PC-3 (cell line): Measurements from ENCODE around the gene LDHAL6B. TPM values are rescaled to one million over a fixed set of nuclear protein-coding genes. Genes with fewer than 3 reads are reported as not detected.

ENCODE experiments used
- ATAC-seq: fragments of 200-7000 bp; cut with Tn5 transposase; 2 replicates; pipeline ENCODE4 v1.9.1; 2020; ENCODE audit warnings: mild to moderate bottlenecking, moderate library complexity
- BruUV-seq: library from RNA; stranded (reverse); fragments of 400-500 nt; replicated peaks from 2 replicates; lab custom pipeline; 2021; lab: Mats Ljungman, UMichigan
- CTCF ChIA-PET: fragments of 300-600 bp; sonication (Branson Sonifier 250); formaldehyde crosslinking; loops from one replicate; lab custom pipeline; 2022; ENCODE audit warnings: antibody characterized with exemption; lab: Charles Lee
- POLR2A ChIA-PET: fragments of 300-600 bp; sonication (Branson Sonifier 250); formaldehyde crosslinking; loops from one replicate; lab custom pipeline; 2022; ENCODE audit warnings: antibody characterized with exemption; ENCODE audit not compliant: unreplicated experiment; lab: Charles Lee
- DNase-seq: peaks from one replicate; pipeline ENCODE4 v3.0.0-alpha.2; 2015
- H2AFZ ChIP-seq: fragments of 300-600 bp; sonication (generic); 2 replicates; pipeline ENCODE4 v1.6.0; 2016; ENCODE audit warnings: antibody characterized with exemption, low read length
- H3F3A ChIP-seq: fragments of 300-600 bp; sonication (generic); one replicate; pipeline ENCODE4 v1.6.0; 2017; ENCODE audit warnings: antibody characterized with exemption, low read length, control low read depth, mild to moderate bottlenecking; ENCODE audit not compliant: unreplicated experiment
- H3K27ac ChIP-seq: fragments of 300-600 bp; sonication (generic); 2 replicates; pipeline ENCODE4 v1.5.1; 2016; ENCODE audit warnings: mild to moderate bottlenecking, low read length
- H3K27me3 ChIP-seq: fragments of 300-600 bp; sonication (generic); 2 replicates; pipeline ENCODE4 v1.6.1; 2016; ENCODE audit warnings: low read length, mixed read lengths
- H3K36me3 ChIP-seq: fragments of 300-600 bp; sonication (generic); 2 replicates; pipeline ENCODE4 v1.6.1; 2016; ENCODE audit warnings: low read depth, mixed run types, low read length, mixed read lengths
- H3K4me1 ChIP-seq: fragments of 300-600 bp; sonication (generic); 2 replicates; pipeline ENCODE4 v1.5.1; 2016; ENCODE audit warnings: low read length; ENCODE audit not compliant: insufficient read depth
- H3K4me2 ChIP-seq: fragments of 300-600 bp; sonication (generic); 2 replicates; pipeline ENCODE4 v1.6.0; 2016; ENCODE audit warnings: low read length
- H3K4me3 ChIP-seq: fragments of 300-600 bp; sonication (generic); 2 replicates; pipeline ENCODE4 v1.5.1; 2016; ENCODE audit warnings: mild to moderate bottlenecking, low read length, mixed read lengths
- H3K79me2 ChIP-seq: fragments of 300-600 bp; sonication (generic); 2 replicates; pipeline ENCODE4 v1.6.1; 2017; ENCODE audit warnings: low read length, mixed read lengths
- H3K9ac ChIP-seq: fragments of 300-600 bp; sonication (generic); 2 replicates; pipeline ENCODE4 v1.6.0; 2016; ENCODE audit warnings: mild to moderate bottlenecking, low read length
- H3K9me2 ChIP-seq: fragments of 300-600 bp; sonication (generic); replicated peaks from 2 replicates; pipeline ENCODE4 v1.6.1; 2016; ENCODE audit warnings: mixed run types, low read length, mixed read lengths
- H3K9me3 ChIP-seq: fragments of 300-600 bp; sonication (generic); 2 replicates; pipeline ENCODE4 v1.6.1; 2016; ENCODE audit warnings: low read length, mixed read lengths
- H4K20me1 ChIP-seq: fragments of 300-600 bp; sonication (generic); 2 replicates; pipeline ENCODE4 v1.6.1; 2016; ENCODE audit warnings: low read length, mixed read lengths
- EZH2 ChIP-seq: fragments of 300-600 bp; sonication (generic); IDR thresholded peaks from one replicate; pipeline ENCODE4 v1.6.1; 2017; ENCODE audit warnings: antibody characterized with exemption, mild to moderate bottlenecking, low read length; ENCODE audit not compliant: unreplicated experiment
- EZH2phosphoT487 ChIP-seq: fragments of 300-600 bp; sonication (generic); IDR thresholded peaks from 2 replicates; pipeline ENCODE4 v1.6.1; 2018; ENCODE audit warnings: mild to moderate bottlenecking, antibody characterized with exemption, low read length, borderline replicate concordance
- intact Hi-C: fragments of 100-400 bp; cut with micrococcal nuclease; formaldehyde crosslinking; loops from 2 replicates; pipeline ENCODE4 v1.9.0; 2023
- total RNA-seq: library from RNA; depleted of rRNA; stranded (reverse); fragments of >200 nt; gene quantifications from 2 replicates; pipeline ENCODE4 v1.2.3, GENCODE V29; 2014
- TF ChIP-seq, protein P1 (sequence below): fragments of 300-600 bp; sonication (generic); conservative IDR thresholded peaks from 2 replicates; pipeline ENCODE4 v1.5.1; 2017; ENCODE audit warnings: antibody characterized with exemption, low read depth, mild to moderate bottlenecking, low read length

The LDHAL6B gene
- total RNA-seq, 1 experiment from 2014 or later: not detected

DNA sequence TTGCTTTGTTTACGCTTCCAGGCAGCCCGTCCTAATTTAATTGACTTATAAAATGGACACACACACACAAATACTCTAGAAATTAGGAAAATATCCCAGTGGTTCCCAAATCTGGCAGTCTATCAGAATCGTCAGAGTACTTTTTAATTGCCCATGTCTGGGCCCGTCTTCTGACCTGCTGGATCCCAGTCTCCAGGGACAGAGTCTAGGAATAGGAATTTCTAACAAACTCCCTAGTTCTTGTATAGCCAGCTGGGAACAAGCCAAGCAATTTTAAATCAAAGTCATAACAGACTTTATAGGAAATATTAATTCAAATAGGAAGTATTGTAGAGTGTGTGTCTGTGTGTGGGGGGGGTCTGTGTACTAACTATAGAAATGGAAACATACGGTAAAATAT, 33.4 kb downstream of the LDHAL6B start:
- CTCF ChIA-PET: no interaction called here
- POLR2A ChIA-PET: no interaction called here
- no TSS peak for BruUV-seq

DNA sequence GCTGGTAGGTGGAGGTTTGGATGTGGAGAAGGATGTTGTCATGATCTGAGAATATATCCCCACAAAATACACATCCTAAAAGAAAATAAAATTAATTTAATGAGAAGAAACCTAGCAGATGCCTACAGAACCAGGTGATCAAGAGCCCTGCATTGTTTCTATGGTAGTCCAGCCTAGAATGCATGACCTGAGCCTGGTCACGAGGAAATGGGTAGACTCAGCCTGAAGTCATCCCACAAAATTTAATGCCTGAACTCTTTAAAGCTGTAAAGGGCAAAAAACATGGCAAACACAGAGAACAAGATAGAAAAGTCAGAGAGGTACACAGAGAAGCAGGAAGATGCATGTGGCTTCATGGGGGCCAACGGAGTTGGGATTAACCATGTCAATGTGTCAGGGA, 36.0 kb downstream of the LDHAL6B start:
- Histone ChIP-seq H3K4me3 (no peak overlapping the region), H4K20me1 (no peaks in the 10 kb centered on the region), H2AFZ (no peak overlapping the region), H3K27ac (no peak overlapping the region), H3K9ac (no peak overlapping the region), H3K9me2 (no peaks in the 10 kb centered on the region), H3K27me3 (no peaks in the 10 kb centered on the region), H3K4me2 (no peak overlapping the region), H3F3A (no peaks in the 10 kb centered on the region), H3K79me2 (0 out of 2 replicates have a peak, but pooled peaks cover 5% of the 10 kb centered on the region), H3K9me3 (no peaks in the 10 kb centered on the region), H3K4me1 (0 out of 2 replicates have a peak, but pooled peaks cover 10% of the 10 kb centered on the region), H3K36me3 (peaks cover 3% of the 10 kb centered on the region; the same call in 1 of the 2 replicates)
- DNase-seq: peak; percentile 27
- CTCF ChIA-PET: no interaction called here
- intact Hi-C loops: loop anchor here (10.0 kb wide), 2 partner anchors 68 to 132 kb away; partner anchors contain the start of gene MYO1E
- TF ChIP-seq, protein P1, sequence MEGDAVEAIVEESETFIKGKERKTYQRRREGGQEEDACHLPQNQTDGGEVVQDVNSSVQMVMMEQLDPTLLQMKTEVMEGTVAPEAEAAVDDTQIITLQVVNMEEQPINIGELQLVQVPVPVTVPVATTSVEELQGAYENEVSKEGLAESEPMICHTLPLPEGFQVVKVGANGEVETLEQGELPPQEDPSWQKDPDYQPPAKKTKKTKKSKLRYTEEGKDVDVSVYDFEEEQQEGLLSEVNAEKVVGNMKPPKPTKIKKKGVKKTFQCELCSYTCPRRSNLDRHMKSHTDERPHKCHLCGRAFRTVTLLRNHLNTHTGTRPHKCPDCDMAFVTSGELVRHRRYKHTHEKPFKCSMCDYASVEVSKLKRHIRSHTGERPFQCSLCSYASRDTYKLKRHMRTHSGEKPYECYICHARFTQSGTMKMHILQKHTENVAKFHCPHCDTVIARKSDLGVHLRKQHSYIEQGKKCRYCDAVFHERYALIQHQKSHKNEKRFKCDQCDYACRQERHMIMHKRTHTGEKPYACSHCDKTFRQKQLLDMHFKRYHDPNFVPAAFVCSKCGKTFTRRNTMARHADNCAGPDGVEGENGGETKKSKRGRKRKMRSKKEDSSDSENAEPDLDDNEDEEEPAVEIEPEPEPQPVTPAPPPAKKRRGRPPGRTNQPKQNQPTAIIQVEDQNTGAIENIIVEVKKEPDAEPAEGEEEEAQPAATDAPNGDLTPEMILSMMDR: no peak
- TF ChIP-seq EZH2: no peak
- TF ChIP-seq EZH2phosphoT487: no peak
- no TSS peak for BruUV-seq
- POLR2A ChIA-PET: no interaction called here
- ATAC-seq: peak; percentile 45; the same call in 1 of the 2 replicates

More for the DNA sequence above, 33.4 kb downstream of the LDHAL6B start:
- Histone ChIP-seq H3K27ac (no peak overlapping the region), H3K9ac (no peak overlapping the region), H3K4me3 (no peak overlapping the region), H4K20me1 (no peaks in the 10 kb centered on the region), H2AFZ (no peak overlapping the region), H3K4me2 (no peak overlapping the region), H3K79me2 (peaks cover 14% of the 10 kb centered on the region), H3F3A (no peaks in the 10 kb centered on the region), H3K4me1 (0 out of 2 replicates have a peak, but pooled peaks cover 4% of the 10 kb centered on the region), H3K27me3 (no peaks in the 10 kb centered on the region), H3K9me3 (no peaks in the 10 kb centered on the region), H3K9me2 (no peaks in the 10 kb centered on the region), H3K36me3 (peaks cover 3% of the 10 kb centered on the region; the same call in 1 of the 2 replicates)
- TF ChIP-seq EZH2phosphoT487 (no peak), EZH2 (no peak)
- TF ChIP-seq, protein P1: no peak
- DNase-seq (no peak), ATAC-seq (no peak)
- intact Hi-C loops: loop anchor here (10.0 kb wide), 2 partner anchors 65 to 135 kb away; partner anchors contain the start of gene MYO1E

DNA sequence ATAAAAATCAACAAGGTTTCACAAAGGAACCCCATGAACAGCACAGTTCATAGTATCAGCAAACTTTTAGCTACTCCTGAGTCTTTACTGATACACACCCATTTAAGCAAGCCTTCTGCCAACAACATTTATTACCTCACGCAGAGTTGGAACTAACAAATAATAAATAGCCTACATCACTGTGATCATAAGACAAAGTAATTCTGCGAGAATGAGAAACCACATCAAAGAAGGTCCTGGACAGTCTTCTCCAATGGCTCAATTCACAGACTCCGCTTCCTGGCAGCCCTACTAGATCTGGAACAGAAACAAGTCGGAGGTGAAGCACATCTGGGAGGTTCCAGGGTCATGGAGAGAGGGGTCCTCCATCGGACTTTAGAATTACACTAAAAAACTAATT, 37.0 kb downstream of the LDHAL6B start:
- Histone ChIP-seq H3K79me2 (0 out of 2 replicates have a peak, but pooled peaks cover 3% of the 10 kb centered on the region), H2AFZ (no peak overlapping the region), H3K36me3 (peaks cover 3% of the 10 kb centered on the region; the same call in 1 of the 2 replicates), H3K9ac (no peak overlapping the region), H3K9me3 (no peaks in the 10 kb centered on the region), H3K27me3 (no peaks in the 10 kb centered on the region), H3K27ac (no peak overlapping the region), H3F3A (no peaks in the 10 kb centered on the region), H3K4me2 (no peak overlapping the region), H3K4me1 (0 out of 2 replicates have a peak, but pooled peaks cover 11% of the 10 kb centered on the region), H3K9me2 (no peaks in the 10 kb centered on the region), H4K20me1 (no peaks in the 10 kb centered on the region), H3K4me3 (no peak overlapping the region)
- ChIA-PET CTCF (no interaction called here), POLR2A (no interaction called here)
- TF ChIP-seq EZH2phosphoT487: no peak
- TF ChIP-seq, protein P1: no peak
- TF ChIP-seq EZH2: no peak
- DNase-seq: no peak
- intact Hi-C loops: loop anchor here (10.0 kb wide), 2 partner anchors 69 to 131 kb away; partner anchors contain the start of gene MYO1E
- BruUV-seq: no TSS peak
- no peak; the same call in 1 of the 2 replicates for ATAC-seq
